HG03457 (cell line): ENCODE measurements around the gene IARS1.

ENCODE experiments used
- ATAC-seq: cut with Tn5 transposase; IDR thresholded peaks from one replicate; pipeline ENCODE4 v1.9.1; 2021; ENCODE audit warnings: moderate number of reproducible peaks; ENCODE audit not compliant: unreplicated experiment

IARS1 gene

GRCh38 chr9:92295827-92296258, 2.3 kb upstream of the IARS1 start:
- no peak for ATAC-seq

- ATAC-seq: no peak
Measured at GRCh38 chr9:92295240-92295790, 1.8 kb upstream of the IARS1 start.

GRCh38 chr9:92294297-92294676, 790 bp upstream of the IARS1 start:
- ATAC-seq: no peak

DNA sequence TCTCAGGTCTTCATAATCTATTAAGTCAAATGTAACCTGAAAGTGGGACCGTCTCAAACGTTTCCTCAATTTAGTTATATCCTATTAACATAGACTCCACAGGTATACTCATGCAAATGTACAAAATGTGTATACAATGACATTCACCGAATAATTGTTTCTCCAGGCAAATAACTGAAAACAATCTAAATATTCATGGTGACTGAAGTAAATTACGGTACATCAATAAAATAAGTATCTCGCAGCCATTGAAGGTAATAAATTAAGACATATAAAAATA, 482 bp downstream of the IARS1 start:
- ATAC-seq: no peak

DNA sequence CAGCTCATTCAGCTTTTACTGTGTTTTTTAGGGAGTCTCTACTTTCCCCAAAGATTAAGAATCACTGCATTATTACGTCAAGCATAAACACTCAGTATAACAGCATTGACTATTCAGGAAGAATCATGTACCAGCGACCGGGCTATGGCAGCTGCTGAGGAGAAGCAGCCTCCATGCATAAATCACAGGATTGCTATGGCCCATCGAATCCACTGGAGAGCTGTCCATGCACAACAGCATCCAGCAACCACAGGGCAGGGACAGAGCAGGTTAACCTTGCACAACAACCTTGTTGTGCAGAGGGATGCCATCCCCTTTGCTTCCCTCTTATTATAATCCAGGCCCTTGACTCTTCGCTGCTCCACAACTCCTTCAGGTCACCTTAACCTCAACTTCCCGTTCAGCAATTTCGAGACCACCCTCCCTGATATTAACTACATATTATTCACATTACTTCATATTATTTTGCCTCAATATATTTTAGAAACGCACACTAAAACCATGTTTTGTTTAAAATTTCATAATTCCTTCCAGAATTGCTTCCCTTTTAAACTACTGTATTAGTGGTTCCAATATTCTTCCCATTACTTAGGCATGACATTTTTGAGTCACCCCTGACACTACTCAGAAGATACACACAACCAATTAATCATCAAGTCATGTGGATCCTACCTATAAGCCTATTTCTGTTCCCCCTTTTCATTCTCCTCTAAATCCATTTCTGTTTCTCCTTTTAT, 991 bp downstream of the IARS1 start:
- ATAC-seq: no peak

- no peak for ATAC-seq
Measured at GRCh38 chr9:92291577-92291976, 1.9 kb downstream of the IARS1 start.

DNA sequence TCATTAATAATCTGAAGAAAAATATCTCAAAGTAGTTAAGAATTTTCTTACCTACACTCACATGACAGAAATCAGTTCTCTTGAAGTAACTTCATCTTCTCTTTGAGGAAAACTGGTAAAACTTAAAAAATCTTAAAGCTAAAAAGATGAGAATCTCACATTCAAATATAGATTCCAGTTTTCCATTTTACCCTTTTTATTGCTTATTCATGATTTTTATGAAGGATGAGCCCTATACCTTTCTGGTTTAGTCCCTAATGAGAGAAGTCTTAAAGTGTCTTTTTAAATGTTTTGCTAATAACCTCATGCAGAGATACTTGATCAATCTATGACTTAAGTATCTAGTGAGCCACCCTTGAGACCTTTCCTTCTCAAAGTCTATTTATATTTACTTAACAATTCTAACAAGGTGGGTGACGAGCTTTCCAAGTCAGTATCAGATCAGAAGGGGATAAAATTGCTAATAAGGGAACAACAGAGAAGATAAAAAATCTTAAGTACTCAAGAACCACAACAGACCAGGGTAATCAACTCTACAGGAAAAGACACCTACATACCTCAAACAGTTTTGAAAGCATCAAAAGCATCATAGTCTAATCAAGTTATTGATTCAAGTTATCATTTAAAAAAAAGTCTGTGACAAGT, 2.6 kb downstream of the IARS1 start:
- ATAC-seq: no peak

- ATAC-seq: no peak
Measured at GRCh38 chr9:92289708-92290390, 3.6 kb downstream of the IARS1 start.

- ATAC-seq: no peak
Measured at GRCh38 chr9:92279302-92279701, 14.2 kb downstream of the IARS1 start.

GRCh38 chr9:92278110-92278509, 15.4 kb downstream of the IARS1 start:
- ATAC-seq: no peak

- ATAC-seq: no peak
Measured at GRCh38 chr9:92276331-92277032, 17.0 kb downstream of the IARS1 start.

DNA sequence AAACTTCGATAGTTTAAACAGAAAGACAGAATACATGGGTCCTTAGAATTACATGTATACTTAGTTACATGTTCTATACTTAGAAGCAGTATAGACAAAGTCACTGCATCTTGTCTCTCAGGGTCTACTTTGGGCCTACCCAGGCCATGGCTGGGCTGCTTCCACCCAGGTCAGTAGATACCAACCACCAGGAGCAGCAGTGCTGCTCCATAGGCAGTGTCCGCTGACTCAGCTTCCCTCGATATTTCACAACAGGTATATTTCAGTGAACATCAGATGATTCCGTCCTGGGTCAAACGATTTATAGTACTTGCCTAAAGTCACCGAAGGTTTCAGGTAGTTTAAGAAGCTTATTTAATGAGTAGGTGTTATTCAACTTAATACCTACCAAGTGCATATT, 18.0 kb downstream of the IARS1 start:
- no peak for ATAC-seq

GRCh38 chr9:92270511-92270910, 23.0 kb downstream of the IARS1 start:
- no peak for ATAC-seq

DNA sequence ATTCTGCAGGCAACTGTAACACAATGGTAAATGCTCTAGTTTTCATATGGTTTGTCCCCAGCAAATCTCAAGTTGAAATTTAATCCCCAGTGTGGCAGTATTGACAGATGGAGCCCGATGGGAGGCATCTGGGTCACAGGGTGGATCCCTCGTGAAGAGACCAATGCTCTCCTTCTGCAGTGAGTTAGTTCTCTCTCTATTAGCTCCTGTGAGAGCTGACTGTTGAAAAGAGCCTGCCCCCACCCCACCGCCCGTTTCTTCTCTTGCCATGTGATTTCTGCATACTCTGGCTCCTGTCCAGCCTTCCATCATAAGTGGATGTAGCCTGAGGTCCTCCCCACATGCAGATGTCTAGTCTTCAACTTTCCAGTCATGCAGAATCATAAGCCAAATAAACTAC, 27.0 kb downstream of the IARS1 start:
- ATAC-seq: no peak

DNA sequence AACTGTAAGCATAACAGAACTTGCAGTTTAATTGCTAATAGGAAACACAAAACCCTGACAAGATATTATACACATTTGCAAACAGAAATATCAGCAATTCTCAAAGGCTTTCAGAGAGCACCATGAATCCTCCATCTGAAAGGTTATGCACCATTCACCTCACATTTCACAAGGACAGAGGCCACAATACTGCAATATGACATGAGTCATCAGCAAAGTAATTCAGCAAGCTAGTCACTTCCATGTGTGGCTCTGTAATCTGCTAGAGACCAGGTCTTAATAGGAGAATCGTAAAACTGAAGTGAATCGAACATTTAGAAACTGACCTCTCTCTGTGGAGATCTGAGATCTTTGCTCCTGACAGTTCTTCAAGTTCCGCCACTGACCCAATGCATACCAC, 28.3 kb downstream of the IARS1 start:
- no peak for ATAC-seq

- no peak for ATAC-seq
Measured at GRCh38 chr9:92263131-92263530, 30.4 kb downstream of the IARS1 start.

- ATAC-seq: no peak
Measured at GRCh38 chr9:92257327-92257726, 36.2 kb downstream of the IARS1 start.

DNA sequence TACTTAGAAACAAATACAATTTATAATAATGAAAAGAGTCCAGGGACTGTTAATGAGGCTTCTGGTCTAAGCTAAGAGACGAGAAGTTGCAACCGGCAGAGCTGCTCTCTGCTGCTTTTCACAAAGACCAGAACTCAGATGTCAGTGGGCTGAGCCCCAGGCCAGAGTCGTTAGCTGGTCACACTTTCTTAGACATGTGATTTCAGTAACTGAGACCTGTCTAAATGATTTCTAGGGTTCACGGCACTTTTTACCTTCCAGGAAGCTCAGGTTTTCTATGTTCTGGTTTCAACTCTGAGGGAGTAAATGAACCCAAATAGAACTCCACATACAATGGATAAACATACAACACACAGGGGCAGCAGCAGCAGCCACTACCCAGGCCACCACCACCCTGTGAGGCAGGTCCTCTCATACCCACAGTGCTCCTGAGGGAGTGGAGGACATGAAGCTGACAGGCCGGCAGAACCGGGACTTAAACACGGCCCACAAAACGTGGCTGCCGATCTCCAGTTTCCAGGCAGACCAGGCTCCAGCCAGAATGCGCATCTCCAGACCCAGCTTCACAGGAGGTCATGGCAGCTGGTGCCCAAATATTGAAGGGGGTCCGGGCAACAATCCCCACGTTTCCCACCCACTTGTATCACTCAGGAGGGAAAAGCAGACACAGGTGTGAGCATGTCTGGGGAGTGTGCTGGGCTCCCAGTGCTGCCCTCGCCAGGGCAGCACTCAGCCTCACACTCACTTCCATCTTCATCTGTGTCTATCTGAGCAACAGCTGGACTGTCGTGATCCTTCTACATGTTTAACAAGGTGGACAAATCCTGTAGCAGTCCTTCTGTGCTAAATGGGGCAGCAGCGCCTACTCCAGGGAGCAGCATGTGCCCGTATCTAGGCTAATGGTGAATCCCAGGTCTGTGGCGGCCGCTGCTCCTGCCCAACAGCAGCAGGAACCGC, 38.8 kb downstream of the IARS1 start:
- ATAC-seq: no peak

DNA sequence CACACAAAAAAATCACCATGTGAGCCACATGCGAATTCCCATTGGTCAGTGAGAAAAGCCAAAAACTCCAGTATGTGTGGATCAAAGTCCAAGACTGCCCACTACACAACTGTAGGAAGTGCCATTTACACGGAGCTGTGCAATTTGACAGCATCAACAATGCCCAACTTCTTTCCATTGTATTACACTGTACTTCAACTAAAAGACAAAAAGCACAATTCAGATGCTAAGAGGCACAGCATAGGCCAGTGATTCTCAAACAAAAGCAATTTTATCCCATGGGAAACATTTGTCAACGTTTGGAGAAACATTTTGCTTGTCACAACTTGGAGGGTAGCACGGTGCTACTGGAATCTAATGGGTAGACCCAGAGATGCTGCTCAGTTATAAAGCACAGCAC, 39.8 kb downstream of the IARS1 start:
- no peak for ATAC-seq

DNA sequence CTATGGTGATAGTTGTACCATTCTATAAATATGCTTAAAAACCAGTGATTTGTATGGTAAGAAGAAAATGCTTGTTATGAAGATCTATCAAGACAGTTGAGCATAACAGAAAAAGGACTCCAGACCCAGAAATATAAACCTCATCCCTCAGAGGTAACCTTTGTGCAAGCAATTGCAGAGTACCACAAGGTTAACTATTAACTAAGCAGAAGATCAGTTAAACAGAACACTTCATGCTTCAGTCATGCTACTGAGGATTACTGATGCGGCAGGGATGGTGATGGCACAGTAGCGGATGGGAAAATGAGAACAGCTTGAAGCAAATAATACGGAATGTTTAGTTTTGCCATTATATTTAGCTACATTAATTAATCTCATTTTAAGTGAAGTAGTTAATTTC, 45.5 kb downstream of the IARS1 start:
- ATAC-seq: no peak
